Uterus (tissue), 4 donors: ENCODE measurements around the gene LAS1L. TPM values are rescaled to one million over a fixed set of nuclear protein-coding genes. Genes with fewer than 3 reads are reported as not detected.

Experiments
- DNase-seq, 2 donors: peaks; one replicate each; pipeline ENCODE4 v3.0.0-alpha.2; 2019 to 2020
- H3K27ac ChIP-seq, 2 donors: fragments of 200-600 bp; sonication (generic); 1 replicate in 1 of 2; 2 replicates in 1 of 2; pipeline ENCODE4 v1.5.1; 2016 to 2018
- H3K27me3 ChIP-seq, 2 donors: fragments of 200-600 bp; sonication (generic); one replicate each; pipeline ENCODE4 v1.5.1; 2018 to 2019; ENCODE audit warnings: control low read depth in 1 of 2
- H3K36me3 ChIP-seq, 2 donors: fragments of 200-600 bp; sonication (generic); one replicate each; pipeline ENCODE4 v1.5.1; 2019; ENCODE audit warnings: control low read depth in 1 of 2
- H3K4me1 ChIP-seq, 2 donors: fragments of 200-600 bp; sonication (generic); one replicate each; pipeline ENCODE4 v1.5.1; 2018 to 2019; ENCODE audit warnings: control low read depth in 1 of 2
- H3K4me3 ChIP-seq, 2 donors: fragments of 200-600 bp; sonication (generic); 1 replicate in 1 of 2; 2 replicates in 1 of 2; pipeline ENCODE4 v1.5.1; 2018 to 2019; ENCODE audit warnings: mild to moderate bottlenecking in 1 of 2
- H3K9me3 ChIP-seq, 2 donors: fragments of 200-600 bp; sonication (generic); one replicate each; pipeline ENCODE4 v1.5.1; 2019; ENCODE audit warnings: control low read depth in 1 of 2
- CTCF ChIP-seq, 4 experiments: fragments of 200-600 bp in 2 of 4; fragments of 450-650 bp in 2 of 4; sonication (generic) in 2 of 4; IDR thresholded peaks; one replicate each; pipeline ENCODE4 v1.5.1; 2016 to 2019; ENCODE audit warnings: antibody characterized with exemption in 4 of 4, mild to moderate bottlenecking in 2 of 4, moderate library complexity in 1 of 4
- POLR2A ChIP-seq, 2 donors: fragments of 450-650 bp; IDR thresholded peaks; one replicate each; pipeline ENCODE4 v1.6.1; 2016; ENCODE audit warnings: antibody characterized with exemption in 2 of 2, mild to moderate bottlenecking in 1 of 2, moderate library complexity in 1 of 2
- intact Hi-C: fragments of 100-400 bp; cut with DNase I; formaldehyde crosslinking; loops from one replicate; pipeline ENCODE4 v1.15.1; 2023; ENCODE audit warnings: low total_unique reads
- total RNA-seq, 4 donors: library from RNA; depleted of rRNA in 3 of 4; stranded (reverse); fragments of >200 nt in 3 of 4; gene quantifications; one replicate each; pipeline versions ENCODE4 v1.1.0 to v1.2.4, GENCODE V29; 2014 to 2023
- donor health status: DM: yes; HTN: yes; CAD: no.

The LAS1L gene
- total RNA-seq, 4 donors from 2014 or later: 8.2 to 40.9 (median 17.9) TPM

GRCh38 chrX:65551489-65552339 is 17.1 kb upstream of the LAS1L start:
- Histone ChIP-seq H3K9me3 (no peaks in the 10 kb centered on the region), H3K27me3 (no peaks in the 10 kb centered on the region), H3K4me1 (no peaks in the 10 kb centered on the region), H3K27ac (no peak overlapping the region), H3K36me3 (no peaks in the 10 kb centered on the region), H3K4me3 (no peak overlapping the region)
- TF ChIP-seq CTCF (IDR thresholded peaks at IDR 0.05) (no peak), POLR2A (IDR thresholded peaks at IDR 0.05) (no peak)
- no peak for DNase-seq
- intact Hi-C loops: no loop called here

GRCh38 chrX:65551086-65551485 is 16.5 kb upstream of the LAS1L start:
- no peak for TF ChIP-seq POLR2A (IDR thresholded peaks at IDR 0.05)
- no peak for TF ChIP-seq CTCF (IDR thresholded peaks at IDR 0.05)

GRCh38 chrX:65545456-65545855 is 10.9 kb upstream of the LAS1L start:
- intact Hi-C loops: no loop called here
- DNase-seq: no peak
- H3K27me3 ChIP-seq: no peaks in the 10 kb centered on the region
- no peak overlapping the region for H3K4me3 ChIP-seq
- no peaks in the 10 kb centered on the region for H3K9me3 ChIP-seq
- no peaks in the 10 kb centered on the region for H3K4me1 ChIP-seq
- TF ChIP-seq POLR2A (IDR thresholded peaks at IDR 0.05) (no peak), CTCF (IDR thresholded peaks at IDR 0.05) (no peak)
- no peak overlapping the region for H3K27ac ChIP-seq
- H3K36me3 ChIP-seq: no peaks in the 10 kb centered on the region

More at GRCh38 chrX:65551086-65551485, 16.5 kb upstream of the LAS1L start:
- Histone ChIP-seq H3K4me3 (no peak overlapping the region), H3K27me3 (no peaks in the 10 kb centered on the region), H3K36me3 (no peaks in the 10 kb centered on the region), H3K27ac (no peak overlapping the region), H3K9me3 (no peaks in the 10 kb centered on the region), H3K4me1 (no peaks in the 10 kb centered on the region)
- DNase-seq: no peak
- intact Hi-C loops: no loop called here

GRCh38 chrX:65537229-65537628 is 2.6 kb upstream of the LAS1L start:
- no peak overlapping the region for H3K4me3 ChIP-seq
- DNase-seq: no peak
- no peak overlapping the region for H3K27ac ChIP-seq
- TF ChIP-seq CTCF (IDR thresholded peaks at IDR 0.05): no peak
- TF ChIP-seq POLR2A (IDR thresholded peaks at IDR 0.05): no peak
- intact Hi-C loops: no loop called here
- no peaks in the 10 kb centered on the region for H3K27me3 ChIP-seq
- H3K36me3 ChIP-seq: no peaks in the 10 kb centered on the region
- no peaks in the 10 kb centered on the region for H3K9me3 ChIP-seq
- no peaks in the 10 kb centered on the region for H3K4me1 ChIP-seq

GRCh38 chrX:65536291-65536690 is 1.7 kb upstream of the LAS1L start:
- no peaks in the 10 kb centered on the region for H3K36me3 ChIP-seq
- no peaks in the 10 kb centered on the region for H3K27me3 ChIP-seq
- no peak overlapping the region for H3K27ac ChIP-seq
- no peak for TF ChIP-seq POLR2A (IDR thresholded peaks at IDR 0.05)
- no peak for TF ChIP-seq CTCF (IDR thresholded peaks at IDR 0.05)
- no peak for DNase-seq
- no peaks in the 10 kb centered on the region for H3K4me1 ChIP-seq
- no peak overlapping the region for H3K4me3 ChIP-seq
- intact Hi-C loops: no loop called here
- no peaks in the 10 kb centered on the region for H3K9me3 ChIP-seq
